AG04450 (cell line): ENCODE measurements around the gene RAB19. TPM values are rescaled to one million over a fixed set of nuclear protein-coding genes. Genes with fewer than 3 reads are reported as not detected.

Source experiments
- CTCF ChIA-PET: fragments of 300-600, 350-600 bp; formaldehyde crosslinking; extraction: SDS; loops from one replicate; lab custom pipeline; 2022; ENCODE audit warnings: antibody characterized with exemption, inconsistent platforms; lab: Charles Lee
- POLR2A ChIA-PET: fragments of 350-600 bp; formaldehyde crosslinking; extraction: SDS; loops from one replicate; lab custom pipeline; 2021; ENCODE audit warnings: antibody characterized with exemption, inconsistent platforms; lab: Yijun Ruan, JAX
- DNase-seq: peaks from one replicate; pipeline ENCODE4 v3.0.0-alpha.2; 2011; ENCODE audit warnings: low read depth, low spot score
- H3K27ac ChIP-seq: one replicate; pipeline ENCODE4 v1.5.1; 2012; ENCODE audit warnings: low read depth, low read length, control low read depth
- H3K27me3 ChIP-seq: one replicate; pipeline ENCODE4 v1.6.0; 2012; ENCODE audit warnings: low read length; ENCODE audit not compliant: control insufficient read depth, insufficient read depth
- H3K4me3 ChIP-seq: 2 replicates; pipeline ENCODE4 v1.5.1; 2011; ENCODE audit warnings: mild to moderate bottlenecking, low read depth, low read length, control low read depth
- H3K9me3 ChIP-seq: 2 replicates; pipeline ENCODE4 v1.5.1; 2012; ENCODE audit warnings: low read length; ENCODE audit not compliant: control insufficient read depth, insufficient read depth
- polyA plus RNA-seq: library from polyadenylated mRNA; depleted of rRNA; stranded (reverse); fragments of >200 nt; gene quantifications from 2 replicates; pipeline ENCODE4 v1.2.3, GENCODE V29; 2011
- TF ChIP-seq, protein P1 (sequence below): IDR thresholded peaks from 2 replicates; pipeline ENCODE4 v1.5.1; 2011; ENCODE audit warnings: low read depth, low read length, control low read depth, inconsistent platforms

The RAB19 gene
- polyA plus RNA-seq, 1 experiment, result not detected

DNA sequence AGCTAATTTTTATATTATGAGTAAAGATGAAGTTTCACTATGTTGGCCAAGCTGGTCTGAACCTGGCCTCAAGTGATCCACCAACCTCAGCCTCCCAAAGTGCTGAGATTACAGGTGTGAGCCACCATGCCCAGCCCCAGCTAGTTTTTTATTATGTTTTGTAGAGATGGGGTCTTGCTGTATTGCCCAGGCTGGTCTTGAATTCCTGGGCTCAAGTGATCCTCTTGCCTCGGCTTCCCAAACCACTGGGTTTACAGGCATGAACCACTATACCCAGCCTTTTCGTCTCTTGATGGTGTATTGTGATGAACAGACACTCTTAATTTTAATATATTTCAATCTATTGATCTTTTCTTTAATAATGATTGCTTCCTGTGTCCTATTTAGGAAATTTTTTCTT lies 17.7 kb downstream of the RAB19 start:
- CTCF ChIA-PET, result no interaction called here
- Histone ChIP-seq H3K9me3 (no peaks in the 10 kb centered on the region), H3K27me3 (peaks cover 16% of the 10 kb centered on the region), H3K4me3 (no peak overlapping the region), H3K27ac (no peak overlapping the region)
- TF ChIP-seq, protein P1, sequence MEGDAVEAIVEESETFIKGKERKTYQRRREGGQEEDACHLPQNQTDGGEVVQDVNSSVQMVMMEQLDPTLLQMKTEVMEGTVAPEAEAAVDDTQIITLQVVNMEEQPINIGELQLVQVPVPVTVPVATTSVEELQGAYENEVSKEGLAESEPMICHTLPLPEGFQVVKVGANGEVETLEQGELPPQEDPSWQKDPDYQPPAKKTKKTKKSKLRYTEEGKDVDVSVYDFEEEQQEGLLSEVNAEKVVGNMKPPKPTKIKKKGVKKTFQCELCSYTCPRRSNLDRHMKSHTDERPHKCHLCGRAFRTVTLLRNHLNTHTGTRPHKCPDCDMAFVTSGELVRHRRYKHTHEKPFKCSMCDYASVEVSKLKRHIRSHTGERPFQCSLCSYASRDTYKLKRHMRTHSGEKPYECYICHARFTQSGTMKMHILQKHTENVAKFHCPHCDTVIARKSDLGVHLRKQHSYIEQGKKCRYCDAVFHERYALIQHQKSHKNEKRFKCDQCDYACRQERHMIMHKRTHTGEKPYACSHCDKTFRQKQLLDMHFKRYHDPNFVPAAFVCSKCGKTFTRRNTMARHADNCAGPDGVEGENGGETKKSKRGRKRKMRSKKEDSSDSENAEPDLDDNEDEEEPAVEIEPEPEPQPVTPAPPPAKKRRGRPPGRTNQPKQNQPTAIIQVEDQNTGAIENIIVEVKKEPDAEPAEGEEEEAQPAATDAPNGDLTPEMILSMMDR, result no peak
- DNase-seq, result no peak
- POLR2A ChIA-PET, result no interaction called here

DNA sequence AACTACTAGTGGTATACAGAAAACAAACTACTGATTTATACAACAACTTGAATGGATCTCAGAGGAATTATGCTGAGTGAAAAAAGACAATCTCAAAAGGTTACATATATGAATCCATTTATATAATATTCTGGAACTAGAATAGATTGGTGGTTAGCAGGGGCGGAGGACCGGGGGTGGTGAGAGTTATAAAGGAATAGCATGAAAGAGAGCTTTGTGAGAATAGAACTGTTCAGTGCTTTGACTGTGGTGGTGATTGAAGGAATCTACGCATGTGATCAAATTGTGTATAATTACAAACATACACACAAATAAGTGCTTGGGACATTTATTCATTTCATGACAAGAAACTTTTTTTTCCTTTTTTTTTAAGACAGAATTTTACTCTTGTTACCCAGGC lies 19.6 kb downstream of the RAB19 start:
- H3K27me3 ChIP-seq, result peaks cover 17% of the 10 kb centered on the region
- ChIA-PET POLR2A (no interaction called here), CTCF (no interaction called here)
- H3K4me3 ChIP-seq, result no peak overlapping the region
- H3K27ac ChIP-seq, result no peak overlapping the region
- TF ChIP-seq, protein P1, result no peak
- H3K9me3 ChIP-seq, result no peaks in the 10 kb centered on the region
- DNase-seq, result no peak

GRCh38 chr7:140425718-140426117 lies 21.9 kb downstream of the RAB19 start:
- POLR2A ChIA-PET, result no interaction called here
- TF ChIP-seq, protein P1, result no peak
- Histone ChIP-seq H3K27ac (no peak overlapping the region), H3K9me3 (no peaks in the 10 kb centered on the region), H3K4me3 (no peak overlapping the region), H3K27me3 (peaks cover 15% of the 10 kb centered on the region)
- DNase-seq, result no peak
- CTCF ChIA-PET, result no interaction called here

- Histone ChIP-seq H3K27ac (no peak overlapping the region), H3K9me3 (no peaks in the 10 kb centered on the region), H3K4me3 (no peak overlapping the region), H3K27me3 (peaks cover 15% of the 10 kb centered on the region)
- POLR2A ChIA-PET, result no interaction called here
- no peak for DNase-seq
- CTCF ChIA-PET, result no interaction called here
- TF ChIP-seq, protein P1, result no peak
Measured at GRCh38 chr7:140426130-140426529, 22.3 kb downstream of the RAB19 start.

GRCh38 chr7:140433396-140433795 lies 29.5 kb downstream of the RAB19 start:
- CTCF ChIA-PET, result interaction anchor here (1.1 kb wide), 1 partner anchor 11 kb away, joined by 3 read pairs; no protein-coding TSS in a partner anchor
- DNase-seq, result no peak
- Histone ChIP-seq H3K4me3 (no peak overlapping the region), H3K27ac (no peak overlapping the region), H3K9me3 (no peaks in the 10 kb centered on the region), H3K27me3 (no peaks in the 10 kb centered on the region)
- TF ChIP-seq, protein P1, result no peak
- POLR2A ChIA-PET, result no interaction called here
